Endothelial cell of umbilical vein (primary cell): ENCODE measurements around the gene OR10H5. TPM values are rescaled to one million over a fixed set of nuclear protein-coding genes. Genes with fewer than 3 reads are reported as not detected.

Experiments
- BruUV-seq: library from RNA; stranded (reverse); fragments of 400-500 nt; replicated peaks from 2 replicates; lab custom pipeline; 2021; lab: Mats Ljungman, UMichigan
- CTCF ChIA-PET: fragments of 300-600, 350-600 bp; sonication (Branson Sonifier 250); formaldehyde crosslinking; loops from one replicate; lab custom pipeline; 2021; ENCODE audit warnings: antibody characterized with exemption, inconsistent platforms; lab: Charles Lee
- POLR2A ChIA-PET: fragments of 300-600, 350-600 bp; sonication (Branson Sonifier 250); formaldehyde crosslinking; loops from one replicate; lab custom pipeline; 2021; ENCODE audit warnings: antibody characterized with exemption, inconsistent platforms; lab: Charles Lee
- DNase-seq: peaks from one replicate; pipeline ENCODE4 v3.0.0-alpha.2; 2011; ENCODE audit warnings: low read depth, low spot score
- FAIRE-seq: peaks from 2 replicates; lab custom pipeline; 2011; peaks lifted over from hg19 to GRCh38; lab: Jason Lieb, UNC
- H2AFZ ChIP-seq: 2 replicates; pipeline ENCODE4 v1.6.0; 2012; ENCODE audit warnings: low read depth, low read length, control low read depth, inconsistent platforms
- H3K27ac ChIP-seq: 2 replicates; pipeline ENCODE4 v1.5.1; 2011; ENCODE audit warnings: low read depth, mild to moderate bottlenecking, control low read depth, low read length, moderate library complexity; ENCODE audit not compliant: insufficient read depth
- H3K27me3 ChIP-seq, 2 experiments: 2 replicates each; pipeline versions ENCODE4 v1.6.0 to v1.6.1; 2011; ENCODE audit warnings: low read length in 2 of 2, mixed read lengths in 1 of 2; ENCODE audit not compliant: control insufficient read depth in 2 of 2, insufficient read depth in 2 of 2
- H3K36me3 ChIP-seq, 2 experiments: 2 replicates in 1 of 2; 3 replicates in 1 of 2; pipeline ENCODE4 v1.5.1; 2011; ENCODE audit warnings: low read length in 2 of 2, mild to moderate bottlenecking in 1 of 2, moderate library complexity in 1 of 2; ENCODE audit not compliant: control insufficient read depth in 2 of 2, insufficient read depth in 2 of 2; ENCODE audit errors: extremely low read depth in 1 of 2
- H3K4me1 ChIP-seq: 3 replicates; pipeline ENCODE4 v1.5.1; 2011; ENCODE audit warnings: mild to moderate bottlenecking, low read length; ENCODE audit not compliant: control insufficient read depth, insufficient read depth; ENCODE audit errors: extremely low read depth
- H3K4me2 ChIP-seq: 2 replicates; pipeline ENCODE4 v1.6.1; 2011; ENCODE audit warnings: low read length, control low read depth, mixed read lengths; ENCODE audit not compliant: insufficient read depth
- H3K4me3 ChIP-seq, 3 experiments: fragments of 200-600 bp in 1 of 3; sonication (generic), shearing (Covaris generic) in 1 of 3; replicated peaks in 1 of 3; 2 replicates each; pipeline ENCODE4 v1.5.1; 2011 to 2016; ENCODE audit warnings: control low read depth in 3 of 3, low read length in 3 of 3, mild to moderate bottlenecking in 2 of 3, inconsistent platforms in 1 of 3, low read depth in 1 of 3, moderate library complexity in 1 of 3; ENCODE audit not compliant: insufficient read depth in 1 of 3
- H3K79me2 ChIP-seq: 2 replicates; pipeline ENCODE4 v1.6.0; 2012; ENCODE audit warnings: low read length, inconsistent platforms; ENCODE audit not compliant: control insufficient read depth, insufficient read depth
- H3K9ac ChIP-seq: replicated peaks from 2 replicates; pipeline ENCODE3; 2011; ENCODE audit warnings: low read length, control low read depth; ENCODE audit not compliant: insufficient read depth; ENCODE audit errors: extremely low read depth
- H3K9me1 ChIP-seq: replicated peaks from 3 replicates; pipeline ENCODE4 v1.6.0; 2011; ENCODE audit warnings: mild to moderate bottlenecking, low read length; ENCODE audit not compliant: control insufficient read depth, insufficient read depth; ENCODE audit errors: extremely low read depth
- H3K9me3 ChIP-seq: replicated peaks from 2 replicates; pipeline ENCODE4 v1.5.1; 2012; ENCODE audit warnings: low read length, inconsistent platforms; ENCODE audit not compliant: control insufficient read depth, insufficient read depth
- H4K20me1 ChIP-seq: replicated peaks from 2 replicates; pipeline ENCODE3; 2011; ENCODE audit warnings: mild to moderate bottlenecking, low read length; ENCODE audit not compliant: control insufficient read depth, insufficient read depth; ENCODE audit errors: extremely low read depth
- EZH2 ChIP-seq: IDR thresholded peaks from 2 replicates; pipeline ENCODE4 v1.6.1; 2012; ENCODE audit warnings: borderline replicate concordance, low read depth, mild to moderate bottlenecking, moderate library complexity, low read length, inconsistent platforms; ENCODE audit not compliant: severe bottlenecking
- FOS ChIP-seq: IDR thresholded peaks from 2 replicates; pipeline ENCODE4 v1.6.1; 2011; ENCODE audit warnings: mild to moderate bottlenecking, low read length, moderate library complexity, borderline replicate concordance; ENCODE audit not compliant: insufficient read depth
- GATA2 ChIP-seq: IDR thresholded peaks from 2 replicates; pipeline ENCODE4 v1.7.0; 2011; ENCODE audit warnings: low read depth, mild to moderate bottlenecking, moderate library complexity, mixed read lengths, low read length; ENCODE audit not compliant: insufficient read length, insufficient read depth
- JUN ChIP-seq: IDR thresholded peaks from 2 replicates; pipeline ENCODE4 v1.6.1; 2011; ENCODE audit warnings: borderline replicate concordance, low read depth; ENCODE audit not compliant: insufficient read length, insufficient read depth
- MYC ChIP-seq: IDR thresholded peaks from one replicate; pipeline ENCODE4 v1.6.1; 2011; ENCODE audit warnings: mild to moderate bottlenecking, low read depth, low read length
- POLR2A ChIP-seq: IDR thresholded peaks from 2 replicates; pipeline ENCODE4 v1.6.1; 2012; ENCODE audit warnings: low read depth, mild to moderate bottlenecking, control low read depth, low read length
- POLR2AphosphoS5 ChIP-seq: IDR thresholded peaks from 2 replicates; pipeline ENCODE4 v1.6.1; 2012; ENCODE audit warnings: low read depth, mild to moderate bottlenecking, control low read depth, low read length, moderate library complexity; ENCODE audit not compliant: insufficient read depth
- dilution Hi-C: fragments of 300-500 bp; cut with MboI; formaldehyde crosslinking; loops from one replicate; pipeline ENCODE4 v1.15.0; 2019; ENCODE audit warnings: low sequenced_read_pairs; ENCODE audit not compliant: extremely low pct_ligation_motif_present
- intact Hi-C: fragments of 100-400 bp; cut with micrococcal nuclease; formaldehyde crosslinking; loops from one replicate; pipeline ENCODE4 v1.10.0; 2022
- polyA plus RNA-seq, 4 experiments: library from polyadenylated mRNA; depleted of rRNA in 3 of 4; stranded (reverse) in 3 of 4; unstranded in 1 of 4; fragments of >200 nt; gene quantifications; 2 replicates each; pipeline versions ENCODE4 v1.2.1 to v1.2.3, GENCODE V29; 2011 to 2012; ENCODE audit warnings: missing spikeins in 1 of 4
- total RNA-seq: library from RNA; stranded (reverse); gene quantifications from 2 replicates; pipeline ENCODE4 v1.2.3, GENCODE V29; 2021
- TF ChIP-seq, protein P1 (sequence below): IDR thresholded peaks from 2 replicates; pipeline ENCODE4 v1.6.1; 2011; ENCODE audit not compliant: insufficient read depth, insufficient read length
- TF ChIP-seq, protein P2 (sequence below), 2 donors: IDR thresholded peaks; 1 replicate in 1 of 2; 2 replicates in 1 of 2; pipeline ENCODE4 v1.5.1; 2011; ENCODE audit warnings: low read length in 2 of 2, mild to moderate bottlenecking in 2 of 2, moderate library complexity in 2 of 2, control low read depth in 1 of 2, inconsistent platforms in 1 of 2, low read depth in 1 of 2; ENCODE audit not compliant: insufficient read depth in 1 of 2; ENCODE audit errors: extremely low read depth in 1 of 2

OR10H5 gene
- total and polyA plus RNA-seq, 2 donors (not counting 3 experiments of a cell fraction or from before 2014, with no cell fraction given), result not detected

DNA sequence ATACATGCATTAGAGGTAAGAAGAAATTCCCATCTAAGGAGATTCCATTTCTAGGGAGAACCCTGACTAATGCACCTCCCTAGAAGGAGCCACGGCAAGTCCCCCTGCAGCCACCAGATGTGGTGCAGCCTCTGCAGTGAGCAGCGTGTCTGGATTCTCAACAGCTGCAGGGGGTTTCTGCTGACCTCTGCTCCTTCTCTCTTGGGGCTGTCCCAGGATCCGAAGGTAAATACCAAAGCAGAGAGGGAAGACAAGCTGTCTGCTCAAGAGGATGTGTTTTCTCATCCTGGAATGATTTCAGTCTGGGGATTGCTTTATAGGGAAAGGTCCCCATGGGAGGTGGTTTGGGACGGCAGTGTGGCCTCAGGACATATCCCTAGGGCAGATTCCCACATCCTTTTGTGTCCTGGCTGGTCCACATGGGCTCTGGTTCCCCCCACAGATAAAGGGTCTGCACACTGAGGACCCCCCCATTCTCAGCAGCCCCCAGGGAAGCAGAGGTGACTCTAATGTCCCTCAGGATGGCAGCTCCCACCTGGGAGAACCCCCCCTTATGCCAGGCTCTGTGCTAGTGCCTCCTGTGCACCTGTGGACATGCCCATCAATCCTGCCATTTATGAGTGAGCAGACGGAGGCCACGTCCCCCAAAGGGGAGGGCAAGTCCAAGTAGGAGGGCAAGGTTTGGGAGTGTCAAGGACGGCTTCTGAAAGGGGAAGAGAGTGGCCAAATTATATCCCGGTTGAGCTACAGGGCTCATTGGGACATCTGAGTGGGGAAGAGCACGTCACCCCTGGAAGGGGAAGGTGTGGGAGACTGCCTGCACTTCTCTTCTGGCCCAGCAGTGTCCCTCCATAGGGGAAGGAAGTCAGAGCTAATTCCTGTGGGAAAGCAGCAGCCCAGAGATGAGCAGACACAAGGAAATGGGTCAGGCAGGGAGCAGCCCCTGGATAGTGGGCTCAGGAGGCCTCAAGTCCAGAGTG, 10.2 kb upstream of the OR10H5 start:
- H4K20me1 ChIP-seq, result no peaks in the 10 kb centered on the region
- no peaks in the 10 kb centered on the region for H3K36me3 ChIP-seq
- no peak for TF ChIP-seq POLR2AphosphoS5
- no peak for TF ChIP-seq EZH2
- no peak for TF ChIP-seq FOS
- TF ChIP-seq, protein P1, sequence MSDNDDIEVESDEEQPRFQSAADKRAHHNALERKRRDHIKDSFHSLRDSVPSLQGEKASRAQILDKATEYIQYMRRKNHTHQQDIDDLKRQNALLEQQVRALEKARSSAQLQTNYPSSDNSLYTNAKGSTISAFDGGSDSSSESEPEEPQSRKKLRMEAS, result no peak
- no peak for TF ChIP-seq MYC
- TF ChIP-seq, protein P2, sequence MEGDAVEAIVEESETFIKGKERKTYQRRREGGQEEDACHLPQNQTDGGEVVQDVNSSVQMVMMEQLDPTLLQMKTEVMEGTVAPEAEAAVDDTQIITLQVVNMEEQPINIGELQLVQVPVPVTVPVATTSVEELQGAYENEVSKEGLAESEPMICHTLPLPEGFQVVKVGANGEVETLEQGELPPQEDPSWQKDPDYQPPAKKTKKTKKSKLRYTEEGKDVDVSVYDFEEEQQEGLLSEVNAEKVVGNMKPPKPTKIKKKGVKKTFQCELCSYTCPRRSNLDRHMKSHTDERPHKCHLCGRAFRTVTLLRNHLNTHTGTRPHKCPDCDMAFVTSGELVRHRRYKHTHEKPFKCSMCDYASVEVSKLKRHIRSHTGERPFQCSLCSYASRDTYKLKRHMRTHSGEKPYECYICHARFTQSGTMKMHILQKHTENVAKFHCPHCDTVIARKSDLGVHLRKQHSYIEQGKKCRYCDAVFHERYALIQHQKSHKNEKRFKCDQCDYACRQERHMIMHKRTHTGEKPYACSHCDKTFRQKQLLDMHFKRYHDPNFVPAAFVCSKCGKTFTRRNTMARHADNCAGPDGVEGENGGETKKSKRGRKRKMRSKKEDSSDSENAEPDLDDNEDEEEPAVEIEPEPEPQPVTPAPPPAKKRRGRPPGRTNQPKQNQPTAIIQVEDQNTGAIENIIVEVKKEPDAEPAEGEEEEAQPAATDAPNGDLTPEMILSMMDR (IDR thresholded peaks at IDR 0.05; ENCODE audit: extremely low read depth in 1 of 2, insufficient read depth in 1 of 2, low read depth in 1 of 2, low read length in 2 of 2), result no peak
- no peak for TF ChIP-seq JUN
- no peak for TF ChIP-seq POLR2A
- TF ChIP-seq GATA2, result no peak
- ChIA-PET CTCF (no interaction called here), POLR2A (no interaction called here)
- no peaks in the 10 kb centered on the region for H3K4me1 ChIP-seq
- no peaks in the 10 kb centered on the region for H3K27me3 ChIP-seq
- no peak overlapping the region for H3K4me3 ChIP-seq
- DNase-seq (no peak), FAIRE-seq (no peak)
- no peak overlapping the region for H3K4me2 ChIP-seq
- intact Hi-C loops (no loop called here), dilution Hi-C loops (no loop called here)
- H3K9me1 ChIP-seq, result no peaks in the 10 kb centered on the region
- H2AFZ ChIP-seq, result no peak overlapping the region
- no peak overlapping the region for H3K27ac ChIP-seq
- BruUV-seq, result no TSS peak
- H3K79me2 ChIP-seq, result no peaks in the 10 kb centered on the region
- H3K9ac ChIP-seq, result no peak overlapping the region
- no peaks in the 10 kb centered on the region for H3K9me3 ChIP-seq
